ENCODE data around the gene IBTK.

DNA sequence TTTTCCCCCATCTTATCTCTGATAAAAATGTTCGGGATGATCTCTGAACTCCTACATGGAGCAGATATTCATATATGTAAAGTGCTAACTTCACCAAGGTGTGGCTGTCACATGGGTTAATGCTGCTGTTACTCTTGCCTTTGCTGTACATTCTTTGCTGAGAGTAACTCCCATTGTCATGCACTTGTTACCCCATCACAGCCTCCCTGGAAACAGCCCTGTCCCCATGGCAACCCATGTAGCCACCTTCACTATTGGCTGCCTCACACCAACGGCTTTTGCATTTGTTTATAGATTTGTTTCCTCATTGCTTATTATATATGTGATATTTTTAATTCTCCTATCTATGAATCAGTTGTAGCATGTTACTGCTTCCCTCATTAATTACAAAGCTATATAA, 17.3 kb upstream of the IBTK start:
- TF ChIP-seq, protein P1, sequence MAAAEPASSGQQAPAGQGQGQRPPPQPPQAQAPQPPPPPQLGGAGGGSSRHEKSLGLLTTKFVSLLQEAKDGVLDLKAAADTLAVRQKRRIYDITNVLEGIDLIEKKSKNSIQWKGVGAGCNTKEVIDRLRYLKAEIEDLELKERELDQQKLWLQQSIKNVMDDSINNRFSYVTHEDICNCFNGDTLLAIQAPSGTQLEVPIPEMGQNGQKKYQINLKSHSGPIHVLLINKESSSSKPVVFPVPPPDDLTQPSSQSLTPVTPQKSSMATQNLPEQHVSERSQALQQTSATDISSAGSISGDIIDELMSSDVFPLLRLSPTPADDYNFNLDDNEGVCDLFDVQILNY (CRISPR knock-in tag; IDR thresholded peaks at IDR 0.05): no peak
- TF ChIP-seq, protein P2, sequence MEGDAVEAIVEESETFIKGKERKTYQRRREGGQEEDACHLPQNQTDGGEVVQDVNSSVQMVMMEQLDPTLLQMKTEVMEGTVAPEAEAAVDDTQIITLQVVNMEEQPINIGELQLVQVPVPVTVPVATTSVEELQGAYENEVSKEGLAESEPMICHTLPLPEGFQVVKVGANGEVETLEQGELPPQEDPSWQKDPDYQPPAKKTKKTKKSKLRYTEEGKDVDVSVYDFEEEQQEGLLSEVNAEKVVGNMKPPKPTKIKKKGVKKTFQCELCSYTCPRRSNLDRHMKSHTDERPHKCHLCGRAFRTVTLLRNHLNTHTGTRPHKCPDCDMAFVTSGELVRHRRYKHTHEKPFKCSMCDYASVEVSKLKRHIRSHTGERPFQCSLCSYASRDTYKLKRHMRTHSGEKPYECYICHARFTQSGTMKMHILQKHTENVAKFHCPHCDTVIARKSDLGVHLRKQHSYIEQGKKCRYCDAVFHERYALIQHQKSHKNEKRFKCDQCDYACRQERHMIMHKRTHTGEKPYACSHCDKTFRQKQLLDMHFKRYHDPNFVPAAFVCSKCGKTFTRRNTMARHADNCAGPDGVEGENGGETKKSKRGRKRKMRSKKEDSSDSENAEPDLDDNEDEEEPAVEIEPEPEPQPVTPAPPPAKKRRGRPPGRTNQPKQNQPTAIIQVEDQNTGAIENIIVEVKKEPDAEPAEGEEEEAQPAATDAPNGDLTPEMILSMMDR (IDR thresholded peaks at IDR 0.05): no peak
- TF ChIP-seq GRHL2 (CRISPR knock-in tag; IDR thresholded peaks at IDR 0.05; ENCODE audit: insufficient replicate concordance, severe bottlenecking) (no peak), ZNF138 (CRISPR knock-in tag; conservative IDR thresholded peaks at IDR 0.05) (no peak), ZNF232 (CRISPR knock-in tag; IDR thresholded peaks at IDR 0.05) (no peak), GABPB1 (CRISPR knock-in tag; IDR thresholded peaks at IDR 0.05) (no peak), JUN (CRISPR knock-in tag; IDR thresholded peaks at IDR 0.05) (no peak), NR2C2 (CRISPR knock-in tag; IDR thresholded peaks at IDR 0.05) (no peak), CBFB (CRISPR knock-in tag; IDR thresholded peaks at IDR 0.05; ENCODE audit: low read depth) (no peak)
- TF ChIP-seq, protein P3, sequence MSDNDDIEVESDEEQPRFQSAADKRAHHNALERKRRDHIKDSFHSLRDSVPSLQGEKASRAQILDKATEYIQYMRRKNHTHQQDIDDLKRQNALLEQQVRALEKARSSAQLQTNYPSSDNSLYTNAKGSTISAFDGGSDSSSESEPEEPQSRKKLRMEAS (CRISPR knock-in tag; IDR thresholded peaks at IDR 0.05): no peak
- TF ChIP-seq, protein P4, sequence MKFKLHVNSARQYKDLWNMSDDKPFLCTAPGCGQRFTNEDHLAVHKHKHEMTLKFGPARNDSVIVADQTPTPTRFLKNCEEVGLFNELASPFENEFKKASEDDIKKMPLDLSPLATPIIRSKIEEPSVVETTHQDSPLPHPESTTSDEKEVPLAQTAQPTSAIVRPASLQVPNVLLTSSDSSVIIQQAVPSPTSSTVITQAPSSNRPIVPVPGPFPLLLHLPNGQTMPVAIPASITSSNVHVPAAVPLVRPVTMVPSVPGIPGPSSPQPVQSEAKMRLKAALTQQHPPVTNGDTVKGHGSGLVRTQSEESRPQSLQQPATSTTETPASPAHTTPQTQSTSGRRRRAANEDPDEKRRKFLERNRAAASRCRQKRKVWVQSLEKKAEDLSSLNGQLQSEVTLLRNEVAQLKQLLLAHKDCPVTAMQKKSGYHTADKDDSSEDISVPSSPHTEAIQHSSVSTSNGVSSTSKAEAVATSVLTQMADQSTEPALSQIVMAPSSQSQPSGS (CRISPR knock-in tag; IDR thresholded peaks at IDR 0.05; ENCODE audit: borderline replicate concordance, low read depth): no peak

All from WTC11 (cell line).